Mucosa of descending colon (tissue), 3 donors: Measurements from ENCODE around the gene STXBP6. TPM values are rescaled to one million over a fixed set of nuclear protein-coding genes. Genes with fewer than 3 reads are reported as not detected.

ENCODE experiments used
- ATAC-seq: fragments of 200-7000 bp; cut with Tn5 transposase; one replicate; pipeline ENCODE4 v1.9.1; 2020; ENCODE audit warnings: mild to moderate bottlenecking, moderate library complexity
- DNase-seq, 3 donors: peaks; one replicate each; pipeline ENCODE4 v3.0.0-alpha.2; 2020
- H3K36me3 ChIP-seq: fragments of 200-600 bp; one replicate; pipeline ENCODE4 v1.8.0; 2021; ENCODE audit warnings: low read depth, mild to moderate bottlenecking
- H3K4me1 ChIP-seq: fragments of 200-600 bp; one replicate; pipeline ENCODE4 v1.8.0; 2021; ENCODE audit warnings: low read depth, mild to moderate bottlenecking
- H3K4me3 ChIP-seq: fragments of 200-600 bp; one replicate; pipeline ENCODE4 v1.8.0; 2021; ENCODE audit warnings: mild to moderate bottlenecking
- H3K9me3 ChIP-seq: fragments of 200-600 bp; one replicate; pipeline ENCODE4 v1.8.0; 2021; ENCODE audit warnings: mild to moderate bottlenecking
- CTCF ChIP-seq: fragments of 200-600 bp; IDR thresholded peaks from one replicate; pipeline ENCODE4 v1.8.0; 2022; ENCODE audit warnings: antibody characterized with exemption, mild to moderate bottlenecking
- intact Hi-C, 2 donors: fragments of 100-400 bp; cut with DNase I in 1 of 2; cut with micrococcal nuclease in 1 of 2; formaldehyde crosslinking; loops; one replicate each; pipeline versions ENCODE4 v1.11.0 to v1.11.1; 2022; cut with DNase I, micrococcal nuclease
- total RNA-seq, 3 donors: library from RNA; stranded (reverse); fragmentation: NEBNext Ultra II Directional in 2 of 3; extraction: Animal tissue kit (Norgen Biotek cat#: 25700) in 2 of 3; gene quantifications; one replicate each; pipeline versions ENCODE4 v1.2.1 to v1.2.4, GENCODE V29; 2021 to 2023
- donor health status: DM: no; HTN: no; CAD: no; lungs with moderate emphysema.
- donor health status: DM: no; HTN: no; CAD: no.
- donor health status: DM: no; HTN: yes; CAD: no.

Gene STXBP6
- total RNA-seq, 3 donors from 2014 or later = 10.9 to 25.9 (median 19.8) TPM

DNA sequence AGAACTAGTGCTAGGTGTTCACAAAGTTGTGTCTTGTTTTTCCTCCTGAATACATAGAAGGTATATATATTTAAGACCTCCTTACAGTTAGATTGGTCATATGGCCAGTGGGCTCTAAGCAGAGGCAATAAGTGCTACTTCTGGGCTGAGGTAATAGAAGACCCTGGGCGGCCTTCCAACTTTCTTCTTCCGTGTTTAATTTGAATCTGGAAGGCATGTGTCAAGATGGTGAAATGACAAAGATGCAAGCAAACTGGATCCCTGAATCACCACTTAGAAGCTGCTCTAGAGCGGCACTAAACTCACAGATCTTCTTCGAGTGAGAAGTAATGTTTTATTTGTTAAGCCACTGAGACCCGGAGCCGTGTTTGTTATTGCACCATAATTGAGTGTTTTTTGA, 215.0 kb downstream of the STXBP6 start:
- intact Hi-C loops = no loop called here
- DNase-seq (no peak), ATAC-seq (no peak)
- Histone ChIP-seq H3K36me3 (no peaks in the 10 kb centered on the region), H3K4me1 (peaks cover 3% of the 10 kb centered on the region), H3K9me3 (no peaks in the 10 kb centered on the region), H3K4me3 (no peak overlapping the region)
- TF ChIP-seq CTCF = no peak

GRCh38 chr14:24833385-24833784, 216.6 kb downstream of the STXBP6 start:
- intact Hi-C loops = no loop called here
- H3K36me3 ChIP-seq = no peaks in the 10 kb centered on the region
- no peak for TF ChIP-seq CTCF

DNA sequence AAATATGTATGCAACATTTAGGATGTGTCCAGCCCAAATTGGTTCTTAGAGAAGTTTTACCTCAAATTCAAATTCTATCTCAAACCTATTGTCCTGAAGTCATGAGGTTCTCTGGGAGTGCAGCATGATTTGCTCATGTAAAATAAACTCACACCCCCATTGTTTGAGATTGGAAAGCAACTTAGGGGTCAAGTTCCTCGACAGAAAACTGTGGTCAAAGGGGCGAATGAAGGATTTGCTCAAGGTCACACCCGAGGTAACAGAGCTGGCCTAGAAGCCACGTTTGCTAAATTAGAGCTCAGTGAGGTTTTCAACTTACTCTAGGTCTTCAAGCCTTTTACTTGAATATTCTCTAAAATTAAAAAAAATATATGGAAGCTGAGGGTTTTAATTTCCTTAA, 218.3 kb downstream of the STXBP6 start:
- ATAC-seq (no peak), DNase-seq (no peak)
- H3K4me3 ChIP-seq = no peak overlapping the region
- no peaks in the 10 kb centered on the region for H3K4me1 ChIP-seq
- intact Hi-C loops = no loop called here
- no peak for TF ChIP-seq CTCF
- H3K36me3 ChIP-seq = no peaks in the 10 kb centered on the region
- H3K9me3 ChIP-seq = no peaks in the 10 kb centered on the region

More at GRCh38 chr14:24833385-24833784, 216.6 kb downstream of the STXBP6 start:
- DNase-seq (no peak), ATAC-seq (no peak)
- H3K4me3 ChIP-seq = no peak overlapping the region
- H3K9me3 ChIP-seq = no peaks in the 10 kb centered on the region
- peaks cover 2% of the 10 kb centered on the region for H3K4me1 ChIP-seq

DNA sequence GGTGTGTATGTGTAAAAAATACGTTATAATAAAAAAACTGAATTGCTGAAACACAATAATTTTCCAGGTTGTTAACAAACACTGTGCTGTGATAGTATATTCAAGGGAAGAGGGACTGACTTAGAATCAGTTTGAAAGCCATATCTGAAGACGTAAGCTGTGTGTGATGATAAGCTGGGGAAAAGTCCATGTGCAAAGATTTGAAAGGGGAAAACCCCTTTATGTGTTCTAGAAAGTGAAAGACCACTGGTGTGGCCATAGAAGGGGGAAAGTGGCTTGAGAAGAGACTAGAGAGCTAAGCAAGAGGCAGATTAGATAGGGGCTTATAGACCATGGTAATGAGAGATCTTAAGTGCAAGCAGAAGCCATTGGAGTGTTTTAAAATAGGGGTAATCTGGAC, 220.1 kb downstream of the STXBP6 start:
- Histone ChIP-seq H3K4me1 (no peaks in the 10 kb centered on the region), H3K36me3 (no peaks in the 10 kb centered on the region), H3K9me3 (no peaks in the 10 kb centered on the region), H3K4me3 (no peak overlapping the region)
- no peak for DNase-seq
- no peak for ATAC-seq
- TF ChIP-seq CTCF = no peak
- intact Hi-C loops = no loop called here

DNA sequence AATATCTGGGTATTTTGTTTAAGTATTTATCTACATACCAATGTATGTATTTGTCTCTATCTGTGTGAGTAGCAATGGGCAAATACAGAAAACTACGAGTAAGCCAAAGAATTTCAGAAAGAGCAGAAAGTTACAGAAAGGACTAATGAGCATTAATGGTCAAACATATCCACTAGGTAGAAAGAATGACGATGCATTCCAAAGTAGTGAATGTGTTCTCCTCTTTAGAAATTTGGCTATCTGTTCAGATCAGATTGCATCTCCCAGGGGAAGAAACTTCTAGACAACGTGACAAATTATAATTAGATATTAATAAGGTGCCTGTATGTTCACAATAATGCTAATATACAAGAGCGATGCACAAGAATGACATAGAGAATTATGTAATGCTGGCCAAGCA, 221.5 kb downstream of the STXBP6 start:
- intact Hi-C loops = no loop called here
- H3K4me1 ChIP-seq = no peaks in the 10 kb centered on the region
- H3K36me3 ChIP-seq = no peaks in the 10 kb centered on the region
- DNase-seq (no peak), ATAC-seq (no peak)
- no peaks in the 10 kb centered on the region for H3K9me3 ChIP-seq
- H3K4me3 ChIP-seq = no peak overlapping the region
- no peak for TF ChIP-seq CTCF

DNA sequence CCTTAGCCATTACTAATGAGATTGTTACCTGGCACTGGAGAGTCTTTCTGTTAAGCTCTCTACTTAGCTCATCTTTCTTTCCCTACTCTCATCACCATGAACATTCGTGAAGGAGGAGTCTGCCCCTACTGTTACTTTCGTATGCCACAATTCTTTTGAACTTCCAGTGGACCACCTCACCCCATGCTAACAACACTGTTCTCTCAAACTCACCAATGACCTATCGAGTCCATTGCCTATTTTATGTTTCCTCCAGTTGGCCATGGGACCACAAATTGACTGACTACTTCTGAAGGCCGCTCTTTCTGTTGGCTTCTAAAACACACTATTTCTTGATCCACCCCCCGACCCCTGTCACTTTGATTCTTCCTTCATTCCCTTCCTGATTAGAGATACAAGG, 223.6 kb downstream of the STXBP6 start:
- H3K9me3 ChIP-seq = no peaks in the 10 kb centered on the region
- no peak for TF ChIP-seq CTCF
- no peak for ATAC-seq
- intact Hi-C loops = no loop called here
- no peaks in the 10 kb centered on the region for H3K4me1 ChIP-seq
- no peak for DNase-seq
- no peaks in the 10 kb centered on the region for H3K36me3 ChIP-seq
- H3K4me3 ChIP-seq = no peak overlapping the region
